GM21786 (cell line): Measurements from ENCODE around the gene OR3A1.
"Not testable (repeated sequence)": the region's sequence is repeated elsewhere in the genome, so short reads cannot be mapped to it uniquely, and the experiment has no call there.

Experiments used
- ATAC-seq: cut with Tn5 transposase; IDR thresholded peaks from one replicate; pipeline ENCODE4 v1.9.1; 2021; ENCODE audit not compliant: unreplicated experiment

OR3A1 gene

GRCh38 chr17:3298260-3298659, at the start of gene OR3A1:
OR3A1 (minus strand) TSS chr17:3298360; CDS start chr17:3292582, 5,778 bp downstream.
- ATAC-seq: no peak

GRCh38 chr17:3342782-3343181, 44.6 kb upstream of the OR3A1 start:
- ATAC-seq: not testable (repeated sequence)

- no peak for ATAC-seq
These were observed 37.7 kb upstream of the OR3A1 start for GRCh38 chr17:3335876-3336275.

- no peak for ATAC-seq
These were observed 20.2 kb upstream of the OR3A1 start for GRCh38 chr17:3318336-3318735.

GRCh38 chr17:3316836-3317235, 18.7 kb upstream of the OR3A1 start:
- ATAC-seq: no peak

GRCh38 chr17:3308603-3309002, 10.4 kb upstream of the OR3A1 start:
- no peak for ATAC-seq

GRCh38 chr17:3295632-3296031, 2.5 kb downstream of the OR3A1 start:
- ATAC-seq: no peak

GRCh38 chr17:3293548-3293947, 4.6 kb downstream of the OR3A1 start:
- not testable (repeated sequence) for ATAC-seq

GRCh38 chr17:3282901-3283300, 15.3 kb downstream of the OR3A1 start:
- no peak for ATAC-seq

- ATAC-seq: no peak
These were observed 22.0 kb downstream of the OR3A1 start for GRCh38 chr17:3276126-3276525.

- ATAC-seq: no peak
These were observed 26.9 kb downstream of the OR3A1 start for GRCh38 chr17:3271072-3271848.

- no peak for ATAC-seq
These were observed 37.6 kb downstream of the OR3A1 start for GRCh38 chr17:3260600-3260999.

GRCh38 chr17:3260163-3260562, 38.0 kb downstream of the OR3A1 start:
- ATAC-seq: no peak

- ATAC-seq: no peak
These were observed 41.6 kb downstream of the OR3A1 start for GRCh38 chr17:3256575-3256974.

GRCh38 chr17:3249013-3249412, 49.1 kb downstream of the OR3A1 start:
- ATAC-seq: not testable (repeated sequence)

GRCh38 chr17:3244841-3245240, 53.3 kb downstream of the OR3A1 start:
- ATAC-seq: not testable (repeated sequence)

- not testable (repeated sequence) for ATAC-seq
These were observed 57.1 kb downstream of the OR3A1 start for GRCh38 chr17:3241044-3241443.
